Astrocyte (in vitro differentiated cells and primary cell): ENCODE results near the gene P3H2.

Experiments
- CTCF ChIP-seq: IDR thresholded peaks from 2 replicates; pipeline ENCODE4 v1.5.1; 2011; ENCODE audit warnings: low read depth, mild to moderate bottlenecking, inconsistent platforms, low read length, moderate library complexity; ENCODE audit not compliant: insufficient read depth
- EZH2 ChIP-seq: IDR thresholded peaks from 2 replicates; pipeline ENCODE4 v1.6.1; 2012; ENCODE audit warnings: mild to moderate bottlenecking, low read length, inconsistent platforms; ENCODE audit not compliant: insufficient read depth

GRCh38 chr3:189962466-189962865, 158.2 kb downstream of the P3H2 start:
- TF ChIP-seq EZH2, result no peak
- no peak for TF ChIP-seq CTCF
